Kidney epithelial cell (primary cell): ENCODE results near the gene ZNF74. TPM values are rescaled to one million over a fixed set of nuclear protein-coding genes. Genes with fewer than 3 reads are reported as not detected.

ENCODE experiments used
- DNase-seq: peaks from one replicate; pipeline ENCODE4 v3.0.0-alpha.2; 2010; ENCODE audit warnings: low read depth
- H3K27me3 ChIP-seq: 2 replicates; pipeline ENCODE4 v1.6.0; 2011; ENCODE audit warnings: low read length; ENCODE audit not compliant: control insufficient read depth, insufficient read depth
- H3K36me3 ChIP-seq: 2 replicates; pipeline ENCODE4 v1.5.1; 2011; ENCODE audit warnings: low read length; ENCODE audit not compliant: control insufficient read depth, insufficient read depth
- H3K4me3 ChIP-seq: 2 replicates; pipeline ENCODE4 v1.5.1; 2011; ENCODE audit warnings: low read depth, mild to moderate bottlenecking, control low read depth, low read length
- CTCF ChIP-seq: IDR thresholded peaks from 2 replicates; pipeline ENCODE4 v1.5.1; 2011; ENCODE audit warnings: mild to moderate bottlenecking, moderate library complexity, low read length, control low read depth, inconsistent platforms; ENCODE audit not compliant: insufficient read depth, poor library complexity, severe bottlenecking
- total RNA-seq: library from RNA; depleted of rRNA; stranded (reverse); fragments of >200 nt; gene quantifications from 2 replicates; pipeline ENCODE4 v1.2.3, GENCODE V29; 2015

ZNF74 gene
- total RNA-seq, 1 donor from 2014 or later, result 23.5 TPM

GRCh38 chr22:20423008-20423905, 29.3 kb downstream of the ZNF74 start:
- no peak for TF ChIP-seq CTCF
- peaks cover 17% of the 10 kb centered on the region for H3K27me3 ChIP-seq
- H3K4me3 ChIP-seq, result no peak overlapping the region
- no peaks in the 10 kb centered on the region for H3K36me3 ChIP-seq
- no peak for DNase-seq

DNA sequence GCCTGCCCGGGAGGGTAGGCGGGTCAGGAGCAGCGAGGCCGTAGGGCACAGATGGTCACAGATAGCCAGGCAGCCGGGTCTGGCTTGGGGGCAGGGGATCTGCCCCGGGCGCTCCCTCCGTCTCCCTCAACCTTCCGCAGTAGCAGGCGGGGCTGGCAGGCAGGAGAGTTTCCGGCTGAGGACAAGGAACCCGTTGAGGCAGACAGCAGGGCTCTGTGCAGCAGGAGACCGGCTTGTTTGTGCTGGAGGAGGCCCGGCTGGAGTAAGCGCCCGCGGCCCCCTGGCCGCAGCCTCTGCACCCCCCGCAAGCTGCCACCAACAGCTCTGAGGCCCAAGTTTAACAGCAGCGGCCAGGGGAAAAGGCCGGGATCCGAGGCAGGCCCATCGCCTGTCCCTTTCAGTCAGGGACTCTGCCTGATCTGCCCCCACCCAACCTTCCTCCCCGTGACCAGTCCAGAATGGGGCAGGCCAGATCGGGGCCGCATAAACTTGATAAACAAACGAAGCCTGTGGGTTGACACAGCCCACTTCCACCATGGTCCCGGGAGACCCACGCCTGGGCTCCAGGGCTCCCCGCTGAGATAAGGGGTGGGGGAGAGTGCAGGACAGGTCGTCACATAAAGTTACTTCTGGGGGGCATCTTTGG, 30.1 kb downstream of the ZNF74 start:
- peaks cover 17% of the 10 kb centered on the region for H3K27me3 ChIP-seq
- DNase-seq, result no peak
- TF ChIP-seq CTCF, result no peak
- no peaks in the 10 kb centered on the region for H3K36me3 ChIP-seq
- H3K4me3 ChIP-seq, result no peak overlapping the region

- no peak for DNase-seq
- Histone ChIP-seq H3K36me3 (no peaks in the 10 kb centered on the region), H3K27me3 (peaks cover 20% of the 10 kb centered on the region), H3K4me3 (no peak overlapping the region)
- no peak for TF ChIP-seq CTCF
Measured at GRCh38 chr22:20424568-20424931, 30.6 kb downstream of the ZNF74 start.

GRCh38 chr22:20424932-20425565, 31.1 kb downstream of the ZNF74 start:
- peaks cover 25% of the 10 kb centered on the region for H3K27me3 ChIP-seq
- TF ChIP-seq CTCF, result no peak
- H3K4me3 ChIP-seq, result no peak overlapping the region
- H3K36me3 ChIP-seq, result no peaks in the 10 kb centered on the region
- no peak for DNase-seq

DNA sequence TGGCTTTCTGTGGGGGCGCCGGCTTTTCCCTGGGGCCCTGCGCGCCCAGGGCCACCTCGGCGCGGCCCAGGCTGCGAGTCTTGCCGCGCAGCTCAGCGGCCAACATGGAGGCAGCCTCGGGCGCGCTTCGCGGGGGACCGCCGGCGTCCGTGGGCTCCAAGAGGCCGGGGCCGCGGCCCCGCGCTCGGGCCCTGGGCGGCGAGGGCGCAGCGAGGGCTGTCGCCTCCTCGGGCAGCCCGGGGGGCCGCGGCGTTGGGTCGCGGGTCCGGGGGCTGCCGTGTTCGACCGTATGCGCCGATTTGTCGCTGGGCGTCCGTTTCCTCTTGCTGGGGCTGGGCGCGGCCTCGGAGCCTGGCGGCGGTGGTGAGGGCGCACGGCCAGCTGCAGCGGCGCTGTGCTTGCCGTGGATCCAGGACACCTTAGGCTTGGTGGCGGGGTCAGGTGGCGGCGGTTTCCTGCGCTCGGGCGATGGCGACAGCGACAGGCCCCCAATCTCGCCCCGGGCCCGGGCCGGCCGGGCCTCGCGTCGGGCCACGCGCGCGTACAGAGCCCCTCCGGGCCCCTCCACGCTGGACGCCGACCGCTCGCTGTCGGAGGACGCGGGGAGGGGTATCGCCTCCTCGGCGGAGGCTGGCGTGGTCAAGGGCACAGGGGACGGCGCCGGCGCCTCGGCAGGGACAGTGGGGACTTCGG, 31.8 kb downstream of the ZNF74 start:
- no peak for TF ChIP-seq CTCF
- Histone ChIP-seq H3K36me3 (no peaks in the 10 kb centered on the region), H3K4me3 (no peak overlapping the region), H3K27me3 (peaks cover 32% of the 10 kb centered on the region)
- DNase-seq, result no peak
